H9 (cell line): ENCODE data around the gene ADAM19. TPM values are rescaled to one million over a fixed set of nuclear protein-coding genes. Genes with fewer than 3 reads are reported as not detected.

Source experiments
- DNase-seq: peaks from one replicate; pipeline ENCODE4 v3.0.0-alpha.2; 2017
- H2AFZ ChIP-seq: one replicate; pipeline ENCODE4 v1.6.1; 2013; ENCODE audit warnings: mild to moderate bottlenecking, low read length, control low read depth, moderate library complexity
- H2AK5ac ChIP-seq: 2 replicates; pipeline ENCODE4 v1.6.1; 2013; ENCODE audit warnings: low read length, control low read depth, mixed read lengths; ENCODE audit not compliant: insufficient read length
- H2BK120ac ChIP-seq: one replicate; pipeline ENCODE4 v1.6.1; 2013; ENCODE audit warnings: low read depth, mild to moderate bottlenecking, low read length, control low read depth, inconsistent platforms; ENCODE audit not compliant: poor library complexity, severe bottlenecking
- H2BK12ac ChIP-seq: 2 replicates; pipeline ENCODE4 v1.6.1; 2013; ENCODE audit warnings: low read length, control low read depth, mixed read lengths, low read depth; ENCODE audit not compliant: insufficient read length
- H2BK15ac ChIP-seq: 2 replicates; pipeline ENCODE4 v1.6.1; 2013; ENCODE audit warnings: low read depth, low read length, control low read depth
- H2BK20ac ChIP-seq: one replicate; pipeline ENCODE4 v1.6.1; 2013; ENCODE audit warnings: low read depth, mild to moderate bottlenecking, low read length, control low read depth, inconsistent platforms; ENCODE audit not compliant: poor library complexity, severe bottlenecking
- H2BK5ac ChIP-seq: 2 replicates; pipeline ENCODE4 v1.6.1; 2013; ENCODE audit warnings: low read length, control low read depth, mixed read lengths; ENCODE audit not compliant: insufficient read length
- H3K14ac ChIP-seq: 2 replicates; pipeline ENCODE4 v1.6.1; 2013; ENCODE audit warnings: low read length, control low read depth; ENCODE audit not compliant: insufficient read depth
- H3K18ac ChIP-seq: 2 replicates; pipeline ENCODE4 v1.6.1; 2013; ENCODE audit warnings: low read depth, mild to moderate bottlenecking, mixed read lengths, low read length, control low read depth; ENCODE audit not compliant: insufficient read length
- H3K23ac ChIP-seq: 2 replicates; pipeline ENCODE4 v1.6.1; 2013; ENCODE audit warnings: low read length, control low read depth, mixed read lengths, low read depth; ENCODE audit not compliant: insufficient read length
- H3K23me2 ChIP-seq: 2 replicates; pipeline ENCODE4 v1.6.1; 2013; ENCODE audit warnings: low read depth, mild to moderate bottlenecking, mixed read lengths, low read length, control low read depth; ENCODE audit not compliant: insufficient read length, poor library complexity, severe bottlenecking
- H3K27ac ChIP-seq: 2 replicates; pipeline ENCODE4 v1.5.1; 2013; ENCODE audit warnings: low read length, control low read depth, mixed read lengths, low read depth; ENCODE audit not compliant: insufficient read length
- H3K27me3 ChIP-seq: 2 replicates; pipeline ENCODE4 v1.6.1; 2013; ENCODE audit warnings: low read length, control low read depth, inconsistent platforms; ENCODE audit not compliant: insufficient read depth
- H3K4ac ChIP-seq: 2 replicates; pipeline ENCODE4 v1.6.1; 2013; ENCODE audit warnings: low read depth, mild to moderate bottlenecking, control low read depth, inconsistent platforms, low read length, moderate library complexity
- H3K4me1 ChIP-seq: 2 replicates; pipeline ENCODE4 v1.6.1; 2013; ENCODE audit warnings: low read length, control low read depth, inconsistent platforms; ENCODE audit not compliant: insufficient read depth
- H3K4me2 ChIP-seq: 2 replicates; pipeline ENCODE4 v1.6.1; 2013; ENCODE audit warnings: low read length, control low read depth, mixed read lengths; ENCODE audit not compliant: insufficient read length, insufficient read depth
- H3K56ac ChIP-seq: 2 replicates; pipeline ENCODE4 v1.6.1; 2013; ENCODE audit warnings: low read depth, mild to moderate bottlenecking, mixed read lengths, low read length, control low read depth; ENCODE audit not compliant: insufficient read length
- H3K79me1 ChIP-seq: 2 replicates; pipeline ENCODE4 v1.6.1; 2013; ENCODE audit warnings: low read depth, mild to moderate bottlenecking, moderate library complexity, low read length, control low read depth, inconsistent platforms; ENCODE audit not compliant: insufficient read depth, poor library complexity, severe bottlenecking
- H3K79me2 ChIP-seq: 2 replicates; pipeline ENCODE4 v1.6.1; 2013; ENCODE audit warnings: low read length, control low read depth, inconsistent platforms; ENCODE audit not compliant: insufficient read depth
- H3K9ac ChIP-seq: 2 replicates; pipeline ENCODE4 v1.6.1; 2013; ENCODE audit warnings: low read length, control low read depth, mixed read lengths; ENCODE audit not compliant: insufficient read length; ENCODE audit errors: extremely low read depth
- H3K9me3 ChIP-seq: one replicate; pipeline ENCODE4 v1.6.1; 2013; ENCODE audit warnings: low read depth, low read length, inconsistent platforms; ENCODE audit not compliant: control insufficient read depth
- H3T11ph ChIP-seq: one replicate; pipeline ENCODE4 v1.6.1; 2013; ENCODE audit warnings: mild to moderate bottlenecking, low read length, control low read depth, inconsistent platforms
- H4K20me1 ChIP-seq: one replicate; pipeline ENCODE4 v1.6.1; 2013; ENCODE audit not compliant: control insufficient read depth, insufficient read length, insufficient read depth
- H4K5ac ChIP-seq: 2 replicates; pipeline ENCODE4 v1.6.1; 2013; ENCODE audit warnings: low read depth, mild to moderate bottlenecking, mixed read lengths, low read length, control low read depth; ENCODE audit not compliant: insufficient read length
- H4K8ac ChIP-seq: replicated peaks from 2 replicates; pipeline ENCODE4 v1.6.1; 2013; ENCODE audit warnings: low read length, control low read depth, mixed read lengths, low read depth; ENCODE audit not compliant: insufficient read length
- H4K91ac ChIP-seq: 2 replicates; pipeline ENCODE4 v1.6.1; 2013; ENCODE audit warnings: low read depth, mild to moderate bottlenecking, moderate library complexity, mixed read lengths, low read length, control low read depth; ENCODE audit not compliant: insufficient read length
- H3K27ac Mint-ChIP-seq, 3 experiments: 2 replicates in 2 of 3; 3 replicates in 1 of 3; pipeline ENCODE4 v1.8.0; 2020 to 2021; ENCODE audit warnings: mixed read lengths in 3 of 3, mild to moderate bottlenecking in 1 of 3, moderate library complexity in 1 of 3
- H3K27me3 Mint-ChIP-seq: 2 replicates; pipeline ENCODE4 v1.8.0; 2021; ENCODE audit warnings: low read depth, mild to moderate bottlenecking, moderate library complexity, mixed read lengths
- H3K36me3 Mint-ChIP-seq, 3 experiments: 2 replicates in 2 of 3; 3 replicates in 1 of 3; pipeline ENCODE4 v1.8.0; 2020 to 2021; ENCODE audit warnings: low read depth in 3 of 3, mixed read lengths in 3 of 3; ENCODE audit not compliant: insufficient read depth in 1 of 3
- H3K4me1 Mint-ChIP-seq, 2 experiments: 2 replicates each; pipeline ENCODE4 v1.8.0; 2020; ENCODE audit warnings: mixed read lengths in 2 of 2
- H3K4me3 Mint-ChIP-seq, 2 experiments: 2 replicates in 1 of 2; 3 replicates in 1 of 2; pipeline ENCODE4 v1.8.0; 2020 to 2021; ENCODE audit warnings: mild to moderate bottlenecking in 2 of 2, mixed read lengths in 2 of 2, moderate library complexity in 1 of 2
- H3K9me3 Mint-ChIP-seq, 2 experiments: 2 replicates in 1 of 2; 3 replicates in 1 of 2; pipeline ENCODE4 v1.8.0; 2020; ENCODE audit warnings: mild to moderate bottlenecking in 2 of 2, mixed read lengths in 2 of 2, moderate library complexity in 1 of 2
- CTCF ChIP-seq: fragments of 200-600 bp; sonication (generic); conservative IDR thresholded peaks from 3 replicates; pipeline ENCODE4 v1.8.0; 2021; ENCODE audit warnings: antibody characterized with exemption, mild to moderate bottlenecking
- WGBS: extraction: QIAGEN DNeasy Blood & Tissue Kit; methylation state at CpG from one replicate; pipeline ENCODE4 v1.1.7; 2013; ENCODE audit warnings: missing lambda C conversion rate, low lambda C conversion rate, mixed read lengths; ENCODE audit not compliant: insufficient read length; ENCODE audit errors: extremely low coverage; 5-methylcytosine and 5-hydroxymethylcytosine counted together
- total RNA-seq: library from RNA; stranded (reverse); gene quantifications from 2 replicates; pipeline ENCODE4 v1.2.1, GENCODE V29; 2021

Gene ADAM19
- total RNA-seq, 1 experiment from 2014 or later: 9.9 TPM

GRCh38 chr5:157505496-157505895 is 70.1 kb downstream of the ADAM19 start:
- Histone ChIP-seq H2AK5ac (no peak overlapping the region), H3K14ac (no peak overlapping the region), H3K9ac (no peak overlapping the region), H3K56ac (no peak overlapping the region), H3K79me1 (no peaks in the 10 kb centered on the region), H2BK12ac (no peak overlapping the region), H2BK15ac (no peak overlapping the region), H4K5ac (no peak overlapping the region), H4K20me1 (no peaks in the 10 kb centered on the region), H2AFZ (no peak overlapping the region), H3K79me2 (no peaks in the 10 kb centered on the region), H3K4ac (no peak overlapping the region), H3K4me1 (no peaks in the 10 kb centered on the region; the same call in 1 of the 2 replicates), H2BK20ac (no peak overlapping the region), H3K23ac (no peak overlapping the region), H3K27ac (no peak overlapping the region), H3K9me3 (no peaks in the 10 kb centered on the region), H2BK120ac (no peak overlapping the region), H4K91ac (no peak overlapping the region), H4K8ac (no peak overlapping the region), H3K23me2 (no peaks in the 10 kb centered on the region), H2BK5ac (no peak overlapping the region), H3K27me3 (no peaks in the 10 kb centered on the region), H3T11ph (no peak overlapping the region), H3K4me2 (no peak overlapping the region), H3K18ac (no peak overlapping the region)
- Mint-ChIP-seq H3K4me3 (no peak overlapping the region), H3K9me3 (no peaks in the 10 kb centered on the region), H3K36me3 (peaks cover 5 to 7% (median 6%) of the 10 kb centered on the region in 3 experiments; a peak in 4 of 7 replicates), H3K27ac (no peak overlapping the region), H3K27me3 (no peaks in the 10 kb centered on the region), H3K4me1 (no peaks in the 10 kb centered on the region)
- no peak for DNase-seq
- no CpG with 5 or more reads among the region's 6 CpGs for WGBS
- TF ChIP-seq CTCF: no peak
